ENCODE results near the gene PPARGC1A.

The PPARGC1A gene

GRCh38 chr4:23773884-23774636 is 115.8 kb downstream of the PPARGC1A start:
- no peak for DNase-seq (ENCODE audit: low read depth)

DNA sequence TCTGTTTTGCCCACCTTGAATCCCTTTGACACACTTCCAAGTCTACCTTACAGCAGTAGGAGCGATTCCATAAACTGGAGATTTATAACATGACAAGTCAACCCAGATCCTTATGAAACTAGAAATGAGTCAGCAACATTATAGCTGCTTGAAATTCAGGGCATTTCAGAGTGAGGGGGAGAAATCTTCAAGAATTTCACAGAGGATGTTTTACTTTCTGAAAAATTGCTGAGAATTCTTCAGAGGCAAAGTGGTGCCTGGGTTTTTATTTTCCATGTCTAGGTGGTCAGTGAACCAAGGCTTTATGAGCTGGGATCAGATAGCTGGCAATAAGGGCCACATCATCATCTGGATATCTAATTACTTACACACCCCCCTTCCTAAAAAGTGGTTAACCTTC is 119.8 kb downstream of the PPARGC1A start:
- no peak for DNase-seq (ENCODE audit: low read depth)

- no peak for DNase-seq (ENCODE audit: low read depth)
Observed at GRCh38 chr4:23769406-23769805, 120.4 kb downstream of the PPARGC1A start.

- DNase-seq (ENCODE audit: low read depth) = no peak
Observed at GRCh38 chr4:23768541-23768940, 121.3 kb downstream of the PPARGC1A start.

DNA sequence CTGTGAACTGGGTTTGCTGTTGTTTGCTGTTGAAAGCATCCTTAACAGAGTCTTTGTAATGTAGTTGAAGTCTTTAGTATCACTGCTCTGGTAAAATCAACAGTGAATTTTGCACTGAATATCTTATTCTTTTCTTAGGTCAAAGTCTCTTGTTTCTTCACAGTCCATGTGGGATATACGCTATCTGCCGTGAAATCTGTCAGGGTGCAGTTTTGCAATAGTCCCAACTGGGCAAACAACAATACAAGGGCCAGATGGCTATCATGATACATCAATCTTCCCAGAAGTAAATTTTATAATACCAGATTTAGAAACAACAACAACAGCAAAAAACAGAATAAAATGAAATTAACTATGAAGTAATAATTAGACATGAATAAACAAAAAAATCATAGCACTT is 123.5 kb downstream of the PPARGC1A start:
- no peak for DNase-seq (ENCODE audit: low read depth)

DNA sequence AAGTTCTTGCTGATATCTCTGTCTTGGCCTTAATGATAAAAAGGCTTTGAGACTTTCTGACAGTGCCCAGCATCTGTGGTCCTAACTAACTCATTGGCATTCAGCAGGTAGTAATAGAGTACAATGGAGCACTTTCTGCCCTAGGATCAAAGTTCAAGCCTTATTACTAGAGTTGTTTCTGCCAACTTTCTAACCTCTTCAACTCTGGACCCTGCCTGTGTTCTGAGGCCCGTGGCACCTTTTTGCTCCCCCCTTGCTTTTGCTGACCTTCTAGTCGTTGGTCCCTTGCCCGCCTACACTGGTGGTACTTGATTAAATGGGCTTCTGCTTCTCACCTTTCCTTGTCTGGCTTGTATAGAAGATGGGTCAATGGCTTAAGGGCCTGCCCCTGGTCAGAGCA is 126.3 kb downstream of the PPARGC1A start:
- DNase-seq (ENCODE audit: low read depth) = no peak

GRCh38 chr4:23762551-23762950 is 127.3 kb downstream of the PPARGC1A start:
- no peak for DNase-seq (ENCODE audit: low read depth)

DNA sequence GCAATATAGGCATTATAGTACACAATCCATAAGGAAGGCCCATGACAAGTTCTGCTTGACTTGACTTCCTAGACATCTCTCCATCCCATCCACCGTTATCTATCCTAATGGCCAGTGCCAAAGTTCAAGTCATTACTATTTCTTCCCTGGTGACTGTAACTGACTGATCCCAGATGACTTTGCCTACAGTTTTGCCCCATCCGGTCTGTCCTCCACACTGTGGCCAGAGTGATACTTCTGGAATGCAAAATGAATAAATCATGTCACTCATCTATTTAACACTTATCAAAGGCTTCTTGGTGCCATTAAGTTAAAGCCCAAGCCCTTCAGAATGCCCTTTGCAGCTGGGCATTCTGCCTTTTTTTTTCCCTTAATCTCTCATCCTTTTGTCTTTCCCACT is 130.8 kb downstream of the PPARGC1A start:
- no peak for DNase-seq (ENCODE audit: low read depth)

GRCh38 chr4:23754688-23755087 is 135.2 kb downstream of the PPARGC1A start:
- DNase-seq (ENCODE audit: low read depth) = no peak

GRCh38 chr4:23750125-23750524 is 139.7 kb downstream of the PPARGC1A start:
- no peak for DNase-seq (ENCODE audit: low read depth)

- DNase-seq (ENCODE audit: low read depth) = no peak
Observed at GRCh38 chr4:23747281-23747735, 142.5 kb downstream of the PPARGC1A start.

DNA sequence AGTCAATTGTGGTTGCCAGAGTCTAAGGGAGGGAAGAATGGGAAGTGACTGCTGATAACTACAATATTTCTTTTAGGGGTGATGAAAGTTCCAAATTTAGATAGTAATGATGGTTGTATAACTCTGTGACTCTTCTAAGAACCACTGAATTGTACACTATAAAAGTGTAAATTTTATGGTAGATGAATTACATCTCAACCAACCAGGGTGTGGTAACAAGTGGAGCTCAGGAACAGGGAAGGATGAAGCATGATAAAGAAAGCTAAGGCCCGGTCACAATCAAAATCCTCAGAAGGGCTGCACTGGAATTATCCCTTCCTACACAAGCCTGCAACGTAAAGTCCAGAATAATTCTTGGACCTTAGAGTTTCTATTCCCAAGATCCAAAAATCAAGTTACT is 143.2 kb downstream of the PPARGC1A start:
- DNase-seq (ENCODE audit: low read depth) = no peak

- no peak for DNase-seq (ENCODE audit: low read depth)
Observed at GRCh38 chr4:23746027-23746426, 143.8 kb downstream of the PPARGC1A start.

GRCh38 chr4:23745377-23745776 is 144.5 kb downstream of the PPARGC1A start:
- DNase-seq (ENCODE audit: low read depth) = no peak

Data from amniotic epithelial cell (primary cell).